ENCODE measurements around the gene FLAD1.

DNA sequence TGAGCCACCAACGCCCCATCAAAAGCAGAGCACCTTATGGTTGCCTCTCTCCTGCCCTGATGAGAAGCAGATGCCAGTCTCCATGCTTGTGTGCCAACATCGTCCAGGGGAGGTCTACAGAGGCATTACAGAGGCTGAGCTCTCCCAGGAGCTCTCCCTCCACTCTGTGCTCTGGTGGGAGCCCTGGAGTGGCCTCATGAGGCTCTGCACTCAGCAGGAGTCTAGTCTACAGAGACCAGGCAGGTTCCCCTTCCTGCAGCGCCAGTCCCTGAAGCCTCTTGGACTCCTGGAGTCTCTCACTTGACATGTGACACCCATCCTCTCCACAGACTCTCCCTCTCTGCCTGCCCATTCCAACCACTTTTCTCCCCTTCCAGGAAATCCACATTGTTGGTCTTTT lies 53.9 kb downstream of the FLAD1 start:
- TF ChIP-seq, protein P1, sequence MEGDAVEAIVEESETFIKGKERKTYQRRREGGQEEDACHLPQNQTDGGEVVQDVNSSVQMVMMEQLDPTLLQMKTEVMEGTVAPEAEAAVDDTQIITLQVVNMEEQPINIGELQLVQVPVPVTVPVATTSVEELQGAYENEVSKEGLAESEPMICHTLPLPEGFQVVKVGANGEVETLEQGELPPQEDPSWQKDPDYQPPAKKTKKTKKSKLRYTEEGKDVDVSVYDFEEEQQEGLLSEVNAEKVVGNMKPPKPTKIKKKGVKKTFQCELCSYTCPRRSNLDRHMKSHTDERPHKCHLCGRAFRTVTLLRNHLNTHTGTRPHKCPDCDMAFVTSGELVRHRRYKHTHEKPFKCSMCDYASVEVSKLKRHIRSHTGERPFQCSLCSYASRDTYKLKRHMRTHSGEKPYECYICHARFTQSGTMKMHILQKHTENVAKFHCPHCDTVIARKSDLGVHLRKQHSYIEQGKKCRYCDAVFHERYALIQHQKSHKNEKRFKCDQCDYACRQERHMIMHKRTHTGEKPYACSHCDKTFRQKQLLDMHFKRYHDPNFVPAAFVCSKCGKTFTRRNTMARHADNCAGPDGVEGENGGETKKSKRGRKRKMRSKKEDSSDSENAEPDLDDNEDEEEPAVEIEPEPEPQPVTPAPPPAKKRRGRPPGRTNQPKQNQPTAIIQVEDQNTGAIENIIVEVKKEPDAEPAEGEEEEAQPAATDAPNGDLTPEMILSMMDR (IDR thresholded peaks at IDR 0.05; ENCODE audit: insufficient read depth, low read depth, low read length) = no peak
- TF ChIP-seq EZH2 (IDR thresholded peaks at IDR 0.05; ENCODE audit: insufficient read depth, low read length) = no peak
